Endodermal cell (in vitro differentiated cells): ENCODE measurements around the gene LEP. TPM values are rescaled to one million over a fixed set of nuclear protein-coding genes. Genes with fewer than 3 reads are reported as not detected.
A peak's percentile ranks its signal among the peaks of the same experiment; 100 is the strongest.

Source experiments
- DNase-seq: peaks from one replicate; pipeline ENCODE4 v3.0.0-alpha.2; 2017
- H3K27ac ChIP-seq: 2 replicates; pipeline ENCODE4 v1.5.1; 2013; ENCODE audit warnings: mild to moderate bottlenecking, low read depth, low read length, moderate library complexity
- H3K27me3 ChIP-seq: 2 replicates; pipeline ENCODE4 v1.6.1; 2013; ENCODE audit warnings: mild to moderate bottlenecking, low read length, moderate library complexity; ENCODE audit not compliant: insufficient read depth, control insufficient read depth, poor library complexity, severe bottlenecking
- H3K36me3 ChIP-seq: 2 replicates; pipeline ENCODE4 v1.7.0; 2013; ENCODE audit warnings: mild to moderate bottlenecking, low read length, moderate library complexity; ENCODE audit not compliant: control insufficient read depth, insufficient read depth
- H3K4me1 ChIP-seq: one replicate; pipeline ENCODE4 v1.7.0; 2013; ENCODE audit warnings: low read length; ENCODE audit not compliant: control insufficient read depth, insufficient read depth
- H3K4me3 ChIP-seq: 2 replicates; pipeline ENCODE4 v1.5.1; 2013; ENCODE audit warnings: mild to moderate bottlenecking, low read length, moderate library complexity
- H3K9ac ChIP-seq: 2 replicates; pipeline ENCODE4 v1.6.1; 2013; ENCODE audit warnings: mild to moderate bottlenecking, low read length, moderate library complexity; ENCODE audit not compliant: poor library complexity, severe bottlenecking; ENCODE audit errors: extremely low read depth
- H3K9me3 ChIP-seq: 2 replicates; pipeline ENCODE4 v1.6.1; 2013; ENCODE audit warnings: mild to moderate bottlenecking, low read length, moderate library complexity; ENCODE audit not compliant: control insufficient read depth
- H3K27ac Mint-ChIP-seq: 2 replicates; pipeline ENCODE4 v1.8.0; 2020; ENCODE audit warnings: mixed read lengths
- H3K27me3 Mint-ChIP-seq: 2 replicates; pipeline ENCODE4 v1.8.0; 2021; ENCODE audit warnings: mild to moderate bottlenecking, mixed read lengths; ENCODE audit not compliant: insufficient read depth
- H3K36me3 Mint-ChIP-seq: 2 replicates; pipeline ENCODE4 v1.8.0; 2020; ENCODE audit warnings: low read depth, mixed read lengths
- H3K4me1 Mint-ChIP-seq: 2 replicates; pipeline ENCODE4 v1.8.0; 2020; ENCODE audit warnings: mixed read lengths
- H3K4me3 Mint-ChIP-seq: 2 replicates; pipeline ENCODE4 v1.8.0; 2020; ENCODE audit warnings: mild to moderate bottlenecking, moderate library complexity, mixed read lengths
- H3K9me3 Mint-ChIP-seq: 2 replicates; pipeline ENCODE4 v1.8.0; 2020; ENCODE audit warnings: mild to moderate bottlenecking, mixed read lengths
- WGBS, 2 experiments: methylation state at CpG; one replicate each; pipeline versions ENCODE4 v1.1.5 to v1.1.7; 2013; ENCODE audit warnings: missing lambda C conversion rate in 2 of 2, mixed read lengths in 1 of 2; ENCODE audit not compliant: insufficient coverage in 1 of 2, insufficient read length in 1 of 2; 5-methylcytosine and 5-hydroxymethylcytosine counted together
- total RNA-seq, 2 donors: library from RNA; stranded (reverse); fragmentation: NEBNext Ultra II Directional in 1 of 2; extraction: Animal tissue kit (Norgen Biotek cat#: 25700) in 1 of 2; gene quantifications; 2 replicates in 1 of 2; 3 replicates in 1 of 2; pipeline ENCODE4 v1.2.1, GENCODE V29; 2021
- TF ChIP-seq, protein P1 (sequence below): fragments of 200-600 bp; sonication (generic); conservative IDR thresholded peaks from 2 replicates; pipeline ENCODE4 v1.5.0; 2021; ENCODE audit warnings: antibody characterized with exemption, mild to moderate bottlenecking

The LEP gene
- total RNA-seq, 2 donors from 2014 or later, result not detected

DNA sequence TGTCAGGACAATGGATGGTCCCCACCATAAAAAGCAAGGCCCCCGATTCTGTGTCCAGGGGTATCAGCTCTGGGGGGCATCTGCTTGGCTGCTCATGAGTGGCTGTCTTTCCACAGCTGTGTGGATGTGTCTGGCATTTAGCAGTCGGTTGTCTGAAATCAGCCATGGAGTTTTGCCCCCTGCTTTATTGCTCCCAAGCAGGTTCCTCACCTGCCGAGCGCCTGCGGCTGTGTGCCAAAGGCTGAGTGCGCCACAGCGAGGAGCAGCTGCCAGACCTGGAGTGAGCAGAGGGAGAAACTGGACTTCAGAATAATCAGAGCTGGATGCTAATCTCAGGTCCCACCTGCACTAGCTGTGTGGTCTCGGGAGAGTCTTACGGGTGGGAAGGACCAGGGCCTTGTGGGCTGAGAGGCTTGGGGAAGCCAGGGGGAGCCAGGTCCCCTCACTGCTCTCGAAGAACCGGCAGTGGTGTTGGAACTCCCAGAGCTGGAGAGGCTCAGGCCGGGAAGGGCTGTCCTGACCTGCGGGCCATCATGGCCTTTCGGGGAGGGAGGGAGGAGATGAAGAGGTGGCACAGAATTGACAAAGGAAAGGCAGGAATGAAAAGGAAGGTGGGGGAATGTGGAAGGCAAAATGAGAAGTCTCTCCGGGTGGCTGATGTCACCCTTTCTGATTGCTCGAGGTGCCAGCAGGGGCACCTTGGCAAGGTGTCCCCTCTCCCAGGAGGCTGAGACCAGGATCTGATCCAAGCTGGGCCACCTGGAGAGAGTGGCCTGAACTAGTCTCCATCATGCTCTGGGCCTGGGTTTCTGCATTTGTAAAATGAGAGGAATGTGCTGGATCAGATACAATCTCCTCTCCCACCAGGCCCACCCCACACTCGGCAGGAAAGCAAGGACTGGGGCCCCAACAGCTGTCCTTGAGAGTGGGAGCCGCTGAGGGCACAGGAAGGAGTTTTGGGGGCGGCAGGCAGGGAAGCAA, 30.2 kb upstream of the LEP start:
- H3K4me1 ChIP-seq, result no peaks in the 10 kb centered on the region
- no peak overlapping the region for H3K9ac ChIP-seq
- peak; percentile 64 for DNase-seq
- H3K27me3 ChIP-seq, result peaks cover 12% of the 10 kb centered on the region
- no peaks in the 10 kb centered on the region for H3K36me3 ChIP-seq
- H3K4me3 ChIP-seq, result no peak overlapping the region
- Mint-ChIP-seq H3K9me3 (no peaks in the 10 kb centered on the region), H3K4me1 (peaks cover 16% of the 10 kb centered on the region), H3K27me3 (peaks cover 71% of the 10 kb centered on the region), H3K27ac (no peak overlapping the region), H3K4me3 (no peak overlapping the region), H3K36me3 (no peaks in the 10 kb centered on the region)
- TF ChIP-seq, protein P1, sequence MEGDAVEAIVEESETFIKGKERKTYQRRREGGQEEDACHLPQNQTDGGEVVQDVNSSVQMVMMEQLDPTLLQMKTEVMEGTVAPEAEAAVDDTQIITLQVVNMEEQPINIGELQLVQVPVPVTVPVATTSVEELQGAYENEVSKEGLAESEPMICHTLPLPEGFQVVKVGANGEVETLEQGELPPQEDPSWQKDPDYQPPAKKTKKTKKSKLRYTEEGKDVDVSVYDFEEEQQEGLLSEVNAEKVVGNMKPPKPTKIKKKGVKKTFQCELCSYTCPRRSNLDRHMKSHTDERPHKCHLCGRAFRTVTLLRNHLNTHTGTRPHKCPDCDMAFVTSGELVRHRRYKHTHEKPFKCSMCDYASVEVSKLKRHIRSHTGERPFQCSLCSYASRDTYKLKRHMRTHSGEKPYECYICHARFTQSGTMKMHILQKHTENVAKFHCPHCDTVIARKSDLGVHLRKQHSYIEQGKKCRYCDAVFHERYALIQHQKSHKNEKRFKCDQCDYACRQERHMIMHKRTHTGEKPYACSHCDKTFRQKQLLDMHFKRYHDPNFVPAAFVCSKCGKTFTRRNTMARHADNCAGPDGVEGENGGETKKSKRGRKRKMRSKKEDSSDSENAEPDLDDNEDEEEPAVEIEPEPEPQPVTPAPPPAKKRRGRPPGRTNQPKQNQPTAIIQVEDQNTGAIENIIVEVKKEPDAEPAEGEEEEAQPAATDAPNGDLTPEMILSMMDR, result no peak
- WGBS, 2 experiments, result 81 to 86% methylated on average over 16 to 19 of the region's 19 CpGs
- no peaks in the 10 kb centered on the region for H3K9me3 ChIP-seq
- H3K27ac ChIP-seq, result no peak overlapping the region

DNA sequence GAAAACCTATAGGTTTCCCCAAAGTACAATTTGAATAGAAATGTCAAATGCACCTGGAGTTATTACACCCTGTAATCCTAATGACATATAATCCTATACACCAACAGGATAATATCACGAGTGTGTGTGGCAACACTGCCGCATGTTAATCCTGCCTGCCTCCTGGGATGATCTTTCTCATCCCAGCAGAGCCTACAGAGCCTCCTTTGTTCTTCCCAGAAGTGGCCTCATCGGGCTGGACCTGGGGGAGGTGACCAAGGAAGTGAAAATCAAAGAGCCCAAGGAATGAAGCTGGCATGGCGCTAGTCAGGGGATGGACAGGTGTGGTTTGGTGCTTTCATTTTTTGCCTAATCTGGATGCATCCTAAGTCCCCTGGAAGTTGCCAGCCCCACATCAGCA, 29.5 kb upstream of the LEP start:
- no peak overlapping the region for H3K4me3 ChIP-seq
- TF ChIP-seq, protein P1, result no peak
- H3K27ac ChIP-seq, result no peak overlapping the region
- no peaks in the 10 kb centered on the region for H3K9me3 ChIP-seq
- H3K27ac Mint-ChIP-seq, result no peak overlapping the region
- H3K4me1 Mint-ChIP-seq, result peaks cover 16% of the 10 kb centered on the region
- no peak overlapping the region for H3K4me3 Mint-ChIP-seq
- no peaks in the 10 kb centered on the region for H3K9me3 Mint-ChIP-seq
- 42 to 46% methylated on average over 3 to 4 of the region's 4 CpGs for WGBS, 2 experiments
- H3K9ac ChIP-seq, result no peak overlapping the region
- H3K27me3 ChIP-seq, result peaks cover 7% of the 10 kb centered on the region
- no peaks in the 10 kb centered on the region for H3K4me1 ChIP-seq
- no peaks in the 10 kb centered on the region for H3K36me3 ChIP-seq
- H3K36me3 Mint-ChIP-seq, result no peaks in the 10 kb centered on the region
- H3K27me3 Mint-ChIP-seq, result peaks cover 73% of the 10 kb centered on the region
- DNase-seq, result peak; percentile 53

DNA sequence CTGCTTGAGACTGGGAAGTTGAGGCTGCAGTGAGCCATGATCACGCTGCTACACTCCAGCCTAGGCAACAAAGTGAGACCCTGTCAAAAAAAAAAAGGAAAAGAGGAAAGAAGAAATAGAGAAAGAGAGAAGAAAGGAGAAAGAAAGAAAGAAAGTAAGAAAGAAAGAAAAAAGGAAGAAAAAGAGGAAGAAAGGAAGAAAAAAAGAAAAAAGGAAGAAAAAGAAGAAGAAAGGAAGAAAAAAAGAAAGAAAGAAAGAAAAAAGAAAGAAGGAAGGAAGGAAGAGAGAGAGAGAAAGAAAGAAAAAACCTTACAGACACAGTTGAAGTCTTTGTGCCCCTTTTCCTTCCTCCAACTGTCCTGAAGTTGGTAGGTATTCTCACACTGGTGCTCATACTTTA, 26.6 kb upstream of the LEP start:
- Histone ChIP-seq H3K4me1 (no peaks in the 10 kb centered on the region), H3K36me3 (no peaks in the 10 kb centered on the region), H3K27ac (no peak overlapping the region), H3K9ac (no peak overlapping the region), H3K4me3 (no peak overlapping the region), H3K27me3 (peaks cover 9% of the 10 kb centered on the region), H3K9me3 (no peaks in the 10 kb centered on the region)
- H3K4me1 Mint-ChIP-seq, result peaks cover 16% of the 10 kb centered on the region
- no peaks in the 10 kb centered on the region for H3K9me3 Mint-ChIP-seq
- 80 to 97% methylated on average over 1 of the region's 1 CpG for WGBS, 2 experiments
- H3K36me3 Mint-ChIP-seq, result no peaks in the 10 kb centered on the region
- TF ChIP-seq, protein P1, result no peak
- H3K27me3 Mint-ChIP-seq, result peaks cover 82% of the 10 kb centered on the region
- DNase-seq, result no peak
- no peak overlapping the region for H3K4me3 Mint-ChIP-seq
- H3K27ac Mint-ChIP-seq, result no peak overlapping the region
